Measurements from ENCODE around the gene STH.

GRCh38 chr17:46028981-46029565, 30.0 kb downstream of the STH start:
- TF ChIP-seq CTCF (IDR thresholded peaks at IDR 0.05; ENCODE audit: low read length), result no peak
- TF ChIP-seq EZH2 (IDR thresholded peaks at IDR 0.05; ENCODE audit: borderline replicate concordance, low read length), result no peak

Measured in OCI-LY1 (cell line).